Upper lobe of left lung (tissue), 4 donors: ENCODE data around the gene MIB1.

Source experiments
- POLR2A ChIP-seq, 4 donors: fragments of 450-650 bp; IDR thresholded peaks; one replicate each; pipeline ENCODE4 v1.5.1; 2016 to 2017; ENCODE audit warnings: antibody characterized with exemption in 4 of 4, mild to moderate bottlenecking in 2 of 4
- POLR2AphosphoS5 ChIP-seq, 2 donors: sonication (generic); formaldehyde crosslinking; IDR thresholded peaks; one replicate each; pipeline ENCODE4 v1.5.1; 2017; ENCODE audit warnings: antibody characterized with exemption in 2 of 2
- TF ChIP-seq, protein P1 (sequence below), 6 experiments: fragments of 450-650 bp in 4 of 6; fragments of 200-600 bp in 2 of 6; sonication (generic) in 2 of 6; IDR thresholded peaks; one replicate each; pipeline ENCODE4 v1.5.1; 2016 to 2019; ENCODE audit warnings: antibody characterized with exemption in 6 of 6

DNA sequence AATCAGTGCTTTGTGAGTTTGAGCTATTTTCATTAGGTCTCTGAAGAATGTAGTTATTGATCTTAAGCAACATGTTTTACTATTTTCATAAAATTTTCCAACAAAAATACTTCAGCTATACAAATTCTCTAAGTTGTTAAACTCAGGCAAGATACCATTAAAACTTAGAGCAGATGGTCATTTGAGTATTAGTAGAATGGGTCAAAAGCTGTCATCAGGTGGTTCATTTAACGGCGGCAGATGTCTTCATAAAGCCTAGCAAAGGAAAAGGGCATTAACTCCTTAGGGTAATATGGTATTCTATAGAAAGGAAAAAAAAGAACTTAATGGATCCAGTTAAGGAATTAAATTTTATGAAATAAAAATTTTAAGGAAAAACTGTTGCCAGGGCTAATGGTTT lies 19.2 kb downstream of the MIB1 start:
- TF ChIP-seq POLR2A (IDR thresholded peaks at IDR 0.05) (no peak), POLR2AphosphoS5 (IDR thresholded peaks at IDR 0.05) (no peak)
- TF ChIP-seq, protein P1, sequence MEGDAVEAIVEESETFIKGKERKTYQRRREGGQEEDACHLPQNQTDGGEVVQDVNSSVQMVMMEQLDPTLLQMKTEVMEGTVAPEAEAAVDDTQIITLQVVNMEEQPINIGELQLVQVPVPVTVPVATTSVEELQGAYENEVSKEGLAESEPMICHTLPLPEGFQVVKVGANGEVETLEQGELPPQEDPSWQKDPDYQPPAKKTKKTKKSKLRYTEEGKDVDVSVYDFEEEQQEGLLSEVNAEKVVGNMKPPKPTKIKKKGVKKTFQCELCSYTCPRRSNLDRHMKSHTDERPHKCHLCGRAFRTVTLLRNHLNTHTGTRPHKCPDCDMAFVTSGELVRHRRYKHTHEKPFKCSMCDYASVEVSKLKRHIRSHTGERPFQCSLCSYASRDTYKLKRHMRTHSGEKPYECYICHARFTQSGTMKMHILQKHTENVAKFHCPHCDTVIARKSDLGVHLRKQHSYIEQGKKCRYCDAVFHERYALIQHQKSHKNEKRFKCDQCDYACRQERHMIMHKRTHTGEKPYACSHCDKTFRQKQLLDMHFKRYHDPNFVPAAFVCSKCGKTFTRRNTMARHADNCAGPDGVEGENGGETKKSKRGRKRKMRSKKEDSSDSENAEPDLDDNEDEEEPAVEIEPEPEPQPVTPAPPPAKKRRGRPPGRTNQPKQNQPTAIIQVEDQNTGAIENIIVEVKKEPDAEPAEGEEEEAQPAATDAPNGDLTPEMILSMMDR (IDR thresholded peaks at IDR 0.05) = no peak
